Naive thymus-derived CD4-positive, alpha-beta T cell (primary cell): ENCODE data around the gene PIAS3. TPM values are rescaled to one million over a fixed set of nuclear protein-coding genes. Genes with fewer than 3 reads are reported as not detected.
A peak's percentile ranks its signal among the peaks of the same experiment; 100 is the strongest.

Source experiments
- ATAC-seq: fragments of 150-1000 bp; cut with Tn5 transposase; 2 replicates; pipeline ENCODE4 v1.10.0; 2021; ENCODE audit warnings: mild to moderate bottlenecking, moderate library complexity
- CTCF ChIA-PET: fragments of 350-600 bp; sonication (Branson Sonifier 250); formaldehyde crosslinking; loops from one replicate; lab custom pipeline; 2021; ENCODE audit warnings: antibody characterized with exemption; lab: Charles Lee
- POLR2A ChIA-PET: fragments of 350-600 bp; sonication (Branson Sonifier 250); formaldehyde crosslinking; loops from one replicate; lab custom pipeline; 2021; ENCODE audit warnings: antibody characterized with exemption, inconsistent platforms; lab: Charles Lee
- DNase-seq, 9 donors: peaks; one replicate each; pipeline versions ENCODE4 v3.0.0 to v3.0.0-alpha.2; 2020 to 2022; ENCODE audit warnings: mixed read lengths in 1 of 9
- H3K27ac ChIP-seq: one replicate; pipeline ENCODE4 v1.7.0; 2013; ENCODE audit warnings: mild to moderate bottlenecking, low read depth, low read length, moderate library complexity
- H3K27me3 ChIP-seq, 2 donors: one replicate each; pipeline ENCODE4 v1.7.0; 2013; ENCODE audit warnings: low read length in 2 of 2, mild to moderate bottlenecking in 2 of 2, moderate library complexity in 2 of 2; ENCODE audit not compliant: control insufficient read depth in 2 of 2, insufficient read depth in 2 of 2
- H3K36me3 ChIP-seq, 3 experiments: 1 replicate in 2 of 3; 2 replicates in 1 of 3; pipeline ENCODE4 v1.7.0; 2013; ENCODE audit warnings: low read length in 3 of 3, mild to moderate bottlenecking in 3 of 3, moderate library complexity in 1 of 3; ENCODE audit not compliant: insufficient read depth in 3 of 3, control insufficient read depth in 2 of 3
- H3K4me1 ChIP-seq, 2 donors: one replicate each; pipeline ENCODE4 v1.7.0; 2013; ENCODE audit warnings: low read length in 2 of 2, mild to moderate bottlenecking in 2 of 2, moderate library complexity in 1 of 2; ENCODE audit not compliant: control insufficient read depth in 2 of 2, insufficient read depth in 2 of 2
- H3K4me3 ChIP-seq: 2 replicates; pipeline ENCODE4 v1.7.0; 2013; ENCODE audit warnings: mild to moderate bottlenecking, low read length
- H3K9me3 ChIP-seq, 3 experiments: 1 replicate in 2 of 3; 2 replicates in 1 of 3; pipeline ENCODE4 v1.7.0; 2013; ENCODE audit warnings: low read length in 3 of 3; ENCODE audit not compliant: control insufficient read depth in 2 of 3
- H3K27ac Mint-ChIP-seq, 9 donors: one replicate each; pipeline ENCODE4 v1.8.0; 2020 to 2022; ENCODE audit warnings: mixed read lengths in 9 of 9, mild to moderate bottlenecking in 8 of 9, moderate library complexity in 5 of 9, inconsistent platforms in 2 of 9
- H3K27me3 Mint-ChIP-seq, 5 donors: one replicate each; pipeline ENCODE4 v1.8.0; 2021 to 2022; ENCODE audit warnings: mixed read lengths in 5 of 5, mild to moderate bottlenecking in 1 of 5
- H3K36me3 Mint-ChIP-seq, 5 donors: one replicate each; pipeline ENCODE4 v1.8.0; 2020 to 2022; ENCODE audit warnings: mixed read lengths in 5 of 5, mild to moderate bottlenecking in 3 of 5, inconsistent platforms in 1 of 5
- H3K4me1 Mint-ChIP-seq, 7 donors: one replicate each; pipeline ENCODE4 v1.8.0; 2020 to 2022; ENCODE audit warnings: mixed read lengths in 7 of 7, mild to moderate bottlenecking in 3 of 7, inconsistent platforms in 1 of 7
- H3K4me3 Mint-ChIP-seq, 10 donors: one replicate each; pipeline ENCODE4 v1.8.0; 2020 to 2022; ENCODE audit warnings: mild to moderate bottlenecking in 10 of 10, mixed read lengths in 10 of 10, moderate library complexity in 6 of 10, inconsistent platforms in 2 of 10
- H3K9me3 Mint-ChIP-seq, 11 donors: one replicate each; pipeline ENCODE4 v1.8.0; 2020 to 2022; ENCODE audit warnings: mixed read lengths in 11 of 11, mild to moderate bottlenecking in 4 of 11, inconsistent platforms in 1 of 11, moderate library complexity in 1 of 11
- intact Hi-C, 2 donors: fragments of 100-400 bp; cut with micrococcal nuclease; formaldehyde crosslinking; loops; one replicate each; pipeline ENCODE4 v1.15.1; 2023
- polyA plus RNA-seq, 2 donors: library from polyadenylated mRNA; unstranded; fragments of 300-500 nt; fragmentation: Illumina TruSeq; gene quantifications; one replicate each; pipeline ENCODE4 v1.2.3, GENCODE V29; 2021
- total RNA-seq, 6 experiments: library from RNA in 5 of 6; stranded (reverse) in 5 of 6; gene quantifications; 1 replicate in 5 of 6; 2 replicates in 1 of 6; pipeline ENCODE4 v1.2.3 and lab custom pipeline; 2021 to 2026

Gene PIAS3
- total and polyA plus RNA-seq, 7 experiments from 2014 or later, result 6.7 to 28.3 (median 22.0) TPM

GRCh38 chr1:145884675-145885074, 25.8 kb upstream of the PIAS3 start:
- intact Hi-C loops, result loop anchor here in 1 of 2 donors (1.0 to 2.0 kb wide), 2 partner anchors 25 to 34 kb away; partner anchors contain the start of genes PEX11B and PIAS3
- Mint-ChIP-seq H3K9me3 (no peaks in the 10 kb centered on the region), H3K4me3 (peak overlapping the region in 8 of 10 donors; percentile 73 to 93 (median 88)), H3K4me1 (peaks cover 9 to 22% (median 12%) of the 10 kb centered on the region in 7 donors), H3K36me3 (no peaks in the 10 kb centered on the region), H3K27me3 (peaks cover 6 to 47% (median 20%) of the 10 kb centered on the region in 5 donors), H3K27ac (peak overlapping the region in 2 of 9 donors; percentile 6 to 68)
- H3K36me3 ChIP-seq, result no peaks in the 10 kb centered on the region
- ATAC-seq (no peak), DNase-seq (no peak)
- POLR2A ChIA-PET, result interaction anchor here (0.6 to 1.3 kb wide), 3 partner anchors 25 to 64 kb away, joined by 3 to 4 read pairs (median 4); no protein-coding TSS in a partner anchor
- no peaks in the 10 kb centered on the region for H3K27me3 ChIP-seq
- peaks cover 5 to 9% of the 10 kb centered on the region in 2 donors for H3K4me1 ChIP-seq
- H3K27ac ChIP-seq, result no peak overlapping the region
- no peaks in the 10 kb centered on the region for H3K9me3 ChIP-seq
- CTCF ChIA-PET, result interaction anchor here (1.7 kb wide), 1 partner anchor 26 kb away, joined by 5 read pairs; the partner anchor contains the start of gene PIAS3
- no peak overlapping the region for H3K4me3 ChIP-seq

DNA sequence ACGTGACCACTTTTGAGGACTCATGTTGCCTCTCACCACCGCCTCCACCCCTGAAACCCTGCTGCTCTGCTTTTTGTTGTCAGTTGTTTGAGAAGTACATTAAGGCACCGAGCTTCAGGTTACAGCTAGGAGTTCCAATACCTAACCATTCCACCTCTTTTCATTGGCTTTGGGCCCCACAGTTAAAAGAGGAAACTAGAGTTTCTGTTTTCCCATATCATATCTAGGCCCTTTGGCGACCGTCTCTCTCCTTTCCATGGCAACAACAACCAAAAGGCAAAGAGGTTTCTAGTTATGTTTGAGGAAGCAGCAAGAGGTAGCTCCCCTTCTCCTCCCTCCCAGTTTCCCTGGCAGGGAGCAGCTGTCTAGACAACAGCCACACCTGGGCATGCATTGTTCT, 20.9 kb upstream of the PIAS3 start:
- no peaks in the 10 kb centered on the region for H3K36me3 ChIP-seq
- Mint-ChIP-seq H3K4me1 (peaks cover under 1 to 8% (median 3%) of the 10 kb centered on the region in 7 donors), H3K27me3 (peaks cover 6 to 62% (median 17%) of the 10 kb centered on the region in 5 donors), H3K36me3 (no peaks in the 10 kb centered on the region), H3K4me3 (no peak overlapping the region), H3K9me3 (no peaks in the 10 kb centered on the region), H3K27ac (no peak overlapping the region)
- no peak overlapping the region for H3K27ac ChIP-seq
- CTCF ChIA-PET, result interaction anchor here (4.5 kb wide), 1 partner anchor 34 kb away, joined by 19 read pairs; the partner anchor contains the start of gene NUDT17
- no peak for DNase-seq
- H3K9me3 ChIP-seq, result no peaks in the 10 kb centered on the region
- POLR2A ChIA-PET, result interaction anchor here (1.0 to 2.5 kb wide), 2 partner anchors 9 to 20 kb away, joined by 3 to 9 read pairs; partner anchors contain the start of gene PIAS3
- no peaks in the 10 kb centered on the region for H3K4me1 ChIP-seq
- H3K27me3 ChIP-seq, result no peaks in the 10 kb centered on the region
- intact Hi-C loops, result no loop called here
- no peak overlapping the region for H3K4me3 ChIP-seq
- ATAC-seq, result no peak

GRCh38 chr1:145878724-145879123, 19.8 kb upstream of the PIAS3 start:
- H3K4me3 ChIP-seq, result no peak overlapping the region
- Mint-ChIP-seq H3K9me3 (no peaks in the 10 kb centered on the region), H3K4me3 (no peak overlapping the region), H3K27ac (no peak overlapping the region), H3K27me3 (peaks cover 5 to 57% (median 10%) of the 10 kb centered on the region in 5 donors), H3K36me3 (no peaks in the 10 kb centered on the region), H3K4me1 (peaks cover 0 to 7% (median 0%) of the 10 kb centered on the region in 7 donors)
- H3K9me3 ChIP-seq, result no peaks in the 10 kb centered on the region
- intact Hi-C loops, result no loop called here
- DNase-seq, result no peak
- POLR2A ChIA-PET, result interaction anchor here (2.5 kb wide), 1 partner anchor 19 kb away, joined by 9 read pairs; the partner anchor contains the start of gene PIAS3
- CTCF ChIA-PET, result interaction anchor here (4.5 kb wide), 1 partner anchor 33 kb away, joined by 19 read pairs; the partner anchor contains the start of gene NUDT17
- no peak for ATAC-seq
- no peaks in the 10 kb centered on the region for H3K36me3 ChIP-seq
- no peaks in the 10 kb centered on the region for H3K27me3 ChIP-seq
- H3K27ac ChIP-seq, result no peak overlapping the region
- H3K4me1 ChIP-seq, result no peaks in the 10 kb centered on the region

DNA sequence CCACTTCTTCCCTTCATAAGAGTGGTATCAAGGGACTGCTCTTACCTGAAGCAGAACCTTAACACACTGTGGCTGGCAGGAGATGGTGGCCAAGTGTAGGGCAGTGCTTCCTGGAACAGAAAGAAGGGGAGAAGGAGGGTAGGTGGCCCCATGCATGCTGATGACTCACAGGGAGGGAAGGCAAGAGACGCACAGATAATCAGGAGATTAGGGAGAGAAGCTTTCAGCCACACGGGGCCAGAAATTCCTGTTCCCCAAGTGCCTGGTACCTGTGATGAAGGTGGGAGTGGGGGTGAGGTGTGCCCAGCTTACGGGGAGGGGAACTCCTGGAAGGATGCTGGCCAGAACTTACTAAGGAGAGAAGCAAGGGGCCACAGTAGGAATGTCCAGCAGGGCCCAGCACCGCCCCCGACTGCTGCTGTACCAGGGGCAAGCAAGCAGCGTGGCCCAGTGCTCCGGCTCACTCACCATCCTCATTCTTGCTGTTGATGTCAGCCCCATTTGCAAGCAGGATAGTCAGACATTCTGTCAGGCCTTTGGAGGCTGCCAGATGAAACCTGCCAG, 19.1 kb upstream of the PIAS3 start:
- no peak overlapping the region for H3K27ac ChIP-seq
- POLR2A ChIA-PET, result no interaction called here
- CTCF ChIA-PET, result interaction anchor here (4.5 kb wide), 1 partner anchor 32 kb away, joined by 19 read pairs; the partner anchor contains the start of gene NUDT17
- H3K27ac Mint-ChIP-seq, result no peak overlapping the region
- H3K9me3 Mint-ChIP-seq, result no peaks in the 10 kb centered on the region
- H3K4me3 ChIP-seq, result no peak overlapping the region
- H3K4me1 ChIP-seq, result no peaks in the 10 kb centered on the region
- no peak overlapping the region for H3K4me3 Mint-ChIP-seq
- no peaks in the 10 kb centered on the region for H3K9me3 ChIP-seq
- no peaks in the 10 kb centered on the region for H3K36me3 ChIP-seq
- no peaks in the 10 kb centered on the region for H3K27me3 ChIP-seq
- intact Hi-C loops, result no loop called here
- DNase-seq (no peak), ATAC-seq (no peak)
- peaks cover 0 to 7% (median 1%) of the 10 kb centered on the region in 7 donors for H3K4me1 Mint-ChIP-seq
- H3K27me3 Mint-ChIP-seq, result peaks cover 0 to 55% (median 6%) of the 10 kb centered on the region in 5 donors
- no peaks in the 10 kb centered on the region for H3K36me3 Mint-ChIP-seq

DNA sequence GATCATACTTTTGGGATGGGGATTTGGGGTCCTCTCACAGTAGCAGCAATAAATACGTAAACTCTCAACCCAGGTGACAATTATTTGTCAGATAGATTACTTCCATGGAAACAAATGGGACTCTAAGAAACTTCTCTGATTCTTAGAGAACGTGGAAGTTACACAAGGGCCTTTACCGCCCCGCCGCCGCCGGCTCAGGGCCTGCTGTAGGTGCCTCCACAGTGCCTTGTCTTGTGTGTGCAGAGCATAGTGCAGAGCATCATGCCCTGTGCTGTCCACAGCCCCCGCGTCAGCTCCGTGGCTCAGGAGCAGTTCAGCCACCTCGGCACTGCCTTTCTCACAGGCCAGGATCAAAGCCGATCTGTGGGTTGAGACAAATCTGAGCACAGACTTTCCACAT, 15.8 kb upstream of the PIAS3 start:
- Histone ChIP-seq H3K27ac (no peak overlapping the region), H3K4me1 (peaks cover 5 to 6% of the 10 kb centered on the region in 2 donors), H3K27me3 (no peaks in the 10 kb centered on the region), H3K4me3 (no peak overlapping the region), H3K9me3 (no peaks in the 10 kb centered on the region), H3K36me3 (no peaks in the 10 kb centered on the region)
- ChIA-PET POLR2A (no interaction called here), CTCF (interaction anchor here (0.6 kb wide), 1 partner anchor 29 kb away, joined by 4 read pairs; the partner anchor contains the start of gene NUDT17)
- no peak for DNase-seq
- Mint-ChIP-seq H3K4me1 (peaks cover 16 to 20% (median 18%) of the 10 kb centered on the region in 7 donors), H3K36me3 (peaks cover 0 to 1% (median 0%) of the 10 kb centered on the region in 5 donors), H3K9me3 (no peaks in the 10 kb centered on the region), H3K27me3 (peaks cover 0 to 43% (median 4%) of the 10 kb centered on the region in 5 donors), H3K27ac (no peak overlapping the region), H3K4me3 (no peak overlapping the region)
- intact Hi-C loops, result no loop called here
- ATAC-seq, result no peak

DNA sequence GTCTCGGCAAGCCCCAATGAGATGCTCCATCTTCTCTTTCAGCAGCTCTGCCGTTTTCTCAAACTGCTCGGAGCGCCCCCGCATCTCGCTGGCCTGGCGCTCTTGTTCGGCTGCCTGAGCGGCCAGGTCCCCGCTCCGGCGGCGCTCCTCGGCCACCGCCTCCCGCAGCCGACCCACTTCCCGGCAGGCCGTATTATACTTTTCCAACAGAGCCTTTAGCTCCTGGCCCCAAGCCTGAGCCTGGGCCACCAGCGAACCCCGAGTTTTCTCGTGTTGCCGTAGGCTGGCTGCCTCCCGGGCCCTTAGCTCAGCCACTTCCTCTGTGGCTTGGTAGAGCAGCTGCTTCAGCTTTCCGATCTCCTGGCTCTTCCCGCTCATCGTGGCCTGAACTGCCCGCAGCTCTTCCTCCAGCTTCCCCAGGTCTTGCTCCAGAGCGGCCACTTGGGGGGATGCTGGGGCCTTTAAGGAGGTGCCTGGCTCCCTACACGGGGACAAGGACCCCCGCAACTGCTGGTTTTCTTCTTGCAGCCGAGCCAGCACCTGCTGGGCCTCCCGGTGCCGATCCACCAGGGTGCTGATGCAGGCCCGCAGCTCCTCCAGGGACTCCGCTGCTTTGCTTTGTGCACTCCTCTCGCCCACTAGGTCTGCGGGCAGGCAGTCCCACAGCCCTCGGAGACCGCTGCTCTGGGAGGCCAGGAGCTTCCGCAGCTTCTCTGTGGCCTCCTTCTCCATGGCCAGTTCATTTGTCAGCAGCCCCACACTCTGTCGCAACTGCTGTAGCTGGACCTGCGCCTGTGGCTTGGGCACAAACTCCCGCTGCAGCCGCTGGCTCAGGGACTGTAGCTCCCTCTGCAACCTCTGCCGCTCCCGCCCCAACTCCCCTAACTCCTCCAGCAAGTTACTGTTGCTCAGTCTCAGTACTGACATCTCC, 13.4 kb upstream of the PIAS3 start:
- Mint-ChIP-seq H3K27me3 (peaks cover 0 to 42% (median 0%) of the 10 kb centered on the region in 5 donors), H3K9me3 (no peaks in the 10 kb centered on the region), H3K4me3 (peak overlapping the region; percentile 75 to 87 (median 82)), H3K4me1 (peaks cover 16 to 18% (median 17%) of the 10 kb centered on the region in 7 donors), H3K27ac (peak overlapping the region; percentile 39 to 92 (median 76)), H3K36me3 (peaks cover 0 to 1% (median 0%) of the 10 kb centered on the region in 5 donors)
- Histone ChIP-seq H3K4me3 (peak overlapping the region; percentile 55), H3K27me3 (no peaks in the 10 kb centered on the region), H3K4me1 (peaks cover 5 to 6% of the 10 kb centered on the region in 2 donors), H3K9me3 (no peaks in the 10 kb centered on the region), H3K36me3 (no peaks in the 10 kb centered on the region), H3K27ac (peak overlapping the region; percentile 46)
- intact Hi-C loops, result loop anchor here in 1 of 2 donors (1.0 to 2.0 kb wide), 2 partner anchors 13 to 27 kb away; partner anchors contain the start of genes NUDT17 and PIAS3
- CTCF ChIA-PET, result interaction anchor here (1.2 to 3.2 kb wide), 3 partner anchors 11 to 145 kb away, joined by 3 to 21 read pairs (median 4); partner anchors contain the start of gene NUDT17
- peak; percentile 87 for ATAC-seq
- peak in 8 of 9 donors; percentile 21 to 54 (median 44) for DNase-seq
- POLR2A ChIA-PET, result interaction anchor here (0.6 to 3.3 kb wide), 9 partner anchors 9 to 166 kb away, joined by 3 to 32 read pairs (median 3); partner anchors contain the start of genes PIAS3 and POLR3C
